KOPT-K1 (cell line): ENCODE data around the gene PHF3.

Experiments used
- H3K27ac ChIP-seq: fragments of 200-600 bp; sonication (generic); 2 replicates; pipeline ENCODE4 v1.5.1; 2016; ENCODE audit warnings: antibody characterized with exemption, mild to moderate bottlenecking, low read depth, low read length; ENCODE audit not compliant: poor library complexity, severe bottlenecking
- H3K36me3 ChIP-seq: fragments of 200-600 bp; sonication (generic); 2 replicates; pipeline ENCODE4 v1.5.1; 2017; ENCODE audit warnings: antibody characterized with exemption, mild to moderate bottlenecking, low read length, moderate library complexity; ENCODE audit not compliant: insufficient read depth
- H3K9me3 ChIP-seq: fragments of 200-600 bp; sonication (generic); 2 replicates; pipeline ENCODE4 v1.5.1; 2017; ENCODE audit warnings: antibody characterized with exemption, low read length, mild to moderate bottlenecking; ENCODE audit not compliant: insufficient read depth, poor library complexity, severe bottlenecking

Gene PHF3

GRCh38 chr6:63671098-63671754, 35.6 kb downstream of the PHF3 start:
- H3K9me3 ChIP-seq: no peaks in the 10 kb centered on the region
- no peak overlapping the region for H3K27ac ChIP-seq
- peaks cover 37% of the 10 kb centered on the region for H3K36me3 ChIP-seq

GRCh38 chr6:63672582-63673129, 37.1 kb downstream of the PHF3 start:
- Histone ChIP-seq H3K9me3 (no peaks in the 10 kb centered on the region), H3K27ac (no peak overlapping the region), H3K36me3 (peaks cover 37% of the 10 kb centered on the region)

DNA sequence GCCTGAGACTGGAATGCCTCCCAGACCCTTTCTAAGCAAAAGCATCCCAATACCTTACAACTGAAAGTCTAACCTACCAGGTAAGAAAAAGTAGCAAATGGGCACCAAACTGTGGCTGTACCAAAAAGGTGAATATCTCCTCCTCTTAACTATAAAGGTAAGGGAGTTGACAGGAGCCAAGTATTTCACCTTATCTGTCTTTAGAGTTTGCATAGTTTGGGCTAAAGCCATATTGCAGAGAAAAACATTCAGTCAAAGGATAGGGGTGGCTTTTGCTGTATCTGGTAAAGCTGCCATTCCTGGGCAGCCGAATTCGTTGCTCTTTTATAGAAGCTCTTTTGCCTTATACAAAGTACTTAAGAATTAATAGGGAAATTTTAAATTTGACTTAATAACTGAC, 38.1 kb downstream of the PHF3 start:
- Histone ChIP-seq H3K27ac (no peak overlapping the region), H3K36me3 (peaks cover 31% of the 10 kb centered on the region), H3K9me3 (no peaks in the 10 kb centered on the region)

DNA sequence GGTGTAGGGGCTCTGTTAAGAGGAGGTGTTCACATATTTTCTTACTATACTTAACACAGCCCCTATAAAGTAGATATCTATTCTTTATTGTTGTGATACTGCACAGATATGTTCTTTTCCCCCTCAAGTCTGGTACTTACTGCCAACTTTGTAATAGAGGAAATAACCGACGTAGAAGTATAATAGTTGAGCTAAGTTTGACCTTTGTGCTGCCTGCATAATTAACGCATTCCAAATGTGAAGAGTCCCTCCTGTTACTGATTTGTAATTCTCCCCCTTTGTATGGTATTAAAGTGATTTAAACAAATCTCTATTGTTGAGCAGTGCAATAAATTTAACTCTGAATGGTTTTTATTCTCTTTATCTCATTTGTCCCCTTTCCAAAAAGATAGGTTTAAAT, 39.0 kb downstream of the PHF3 start:
- H3K27ac ChIP-seq: no peak overlapping the region
- H3K9me3 ChIP-seq: no peaks in the 10 kb centered on the region
- H3K36me3 ChIP-seq: peaks cover 38% of the 10 kb centered on the region

DNA sequence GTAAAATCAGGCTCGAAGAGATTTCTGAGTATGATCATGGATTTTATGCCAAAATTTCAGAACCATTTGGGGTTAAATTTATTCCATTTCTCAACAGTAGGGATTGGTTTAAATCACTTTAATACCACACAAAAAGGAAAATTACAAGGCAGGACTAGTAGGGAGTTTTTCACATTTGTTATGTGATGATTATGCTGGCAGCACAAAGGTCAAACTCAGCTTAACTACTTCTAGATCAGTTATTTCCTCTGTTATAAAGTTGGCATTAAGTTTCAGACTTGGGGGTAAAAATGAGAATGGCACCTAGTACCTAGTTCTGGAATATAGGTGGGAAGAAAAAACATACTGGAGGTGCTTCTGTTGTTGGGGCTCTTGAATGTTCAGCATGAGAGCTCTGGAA, 39.5 kb downstream of the PHF3 start:
- Histone ChIP-seq H3K27ac (no peak overlapping the region), H3K9me3 (no peaks in the 10 kb centered on the region), H3K36me3 (peaks cover 43% of the 10 kb centered on the region)

- peaks cover 53% of the 10 kb centered on the region for H3K36me3 ChIP-seq
- no peak overlapping the region for H3K27ac ChIP-seq
- H3K9me3 ChIP-seq: no peaks in the 10 kb centered on the region
Observed at GRCh38 chr6:63676412-63677114, 41.0 kb downstream of the PHF3 start.

- no peaks in the 10 kb centered on the region for H3K9me3 ChIP-seq
- peaks cover 54% of the 10 kb centered on the region for H3K36me3 ChIP-seq
- no peak overlapping the region for H3K27ac ChIP-seq
Observed at GRCh38 chr6:63677282-63677681, 41.7 kb downstream of the PHF3 start.

DNA sequence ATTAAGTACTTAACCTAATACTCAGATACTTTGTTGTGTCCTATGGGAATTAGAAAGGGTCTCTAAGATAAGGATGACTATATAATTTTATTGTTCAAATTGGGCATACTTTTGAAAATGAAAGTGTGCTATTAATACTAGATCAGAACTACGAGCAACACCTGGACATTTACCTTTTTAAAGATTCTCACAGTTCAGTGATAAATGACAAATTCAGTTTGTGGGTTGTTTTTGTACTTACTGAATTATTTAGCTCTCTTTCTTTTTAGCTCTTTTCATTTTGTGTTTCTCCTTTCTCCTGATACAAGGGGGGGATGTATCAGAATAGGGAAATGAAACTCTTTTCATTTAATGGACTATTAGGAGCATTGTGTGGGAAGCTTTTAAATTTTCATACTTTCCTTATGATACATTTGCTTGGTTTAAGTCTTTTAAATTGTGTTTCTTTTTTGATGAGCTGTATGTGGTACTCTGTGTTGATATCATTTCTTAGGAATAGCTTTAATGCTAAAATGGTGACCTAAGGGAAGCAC, 47.5 kb downstream of the PHF3 start:
- no peak overlapping the region for H3K27ac ChIP-seq
- H3K9me3 ChIP-seq: no peaks in the 10 kb centered on the region
- peaks cover 78% of the 10 kb centered on the region for H3K36me3 ChIP-seq

DNA sequence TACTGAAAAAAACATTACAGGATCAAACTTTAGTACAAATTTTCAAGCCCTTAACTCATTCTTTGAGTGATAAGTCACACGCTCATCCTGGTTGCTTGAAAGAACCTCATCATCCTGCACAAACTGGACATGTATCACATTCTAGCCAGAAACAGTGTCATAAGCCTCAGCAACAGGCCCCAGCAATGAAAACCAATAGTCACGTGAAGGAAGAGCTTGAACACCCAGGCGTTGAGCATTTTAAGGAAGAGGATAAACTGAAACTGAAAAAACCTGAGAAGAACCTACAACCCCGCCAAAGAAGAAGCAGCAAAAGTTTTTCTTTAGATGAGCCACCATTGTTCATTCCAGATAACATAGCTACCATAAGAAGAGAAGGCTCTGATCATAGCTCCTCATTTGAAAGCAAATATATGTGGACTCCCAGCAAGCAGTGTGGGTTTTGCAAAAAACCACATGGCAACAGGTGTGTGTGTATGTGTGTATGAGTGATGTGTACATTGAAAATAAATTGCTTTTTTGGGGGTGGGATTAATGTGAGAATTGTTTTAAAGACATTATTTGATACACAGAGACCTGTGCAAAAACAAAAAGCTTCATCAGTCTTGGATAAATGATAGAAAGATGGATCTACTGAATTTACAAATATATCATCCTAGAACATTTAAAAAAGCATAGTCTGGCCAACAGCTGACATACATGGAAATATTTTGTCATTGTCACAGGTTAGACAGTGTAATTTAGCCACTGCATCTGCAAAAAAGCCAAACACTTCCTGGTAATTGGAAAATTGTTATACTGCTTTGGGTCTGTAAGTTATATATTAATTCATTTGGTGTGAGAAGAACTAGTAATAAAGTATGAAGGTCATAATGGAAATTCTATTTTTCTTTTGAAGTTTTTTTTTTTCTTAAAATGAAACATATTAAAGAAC, 50.1 kb downstream of the PHF3 start:
- Histone ChIP-seq H3K36me3 (peaks cover 62% of the 10 kb centered on the region), H3K27ac (no peak overlapping the region), H3K9me3 (no peaks in the 10 kb centered on the region)

DNA sequence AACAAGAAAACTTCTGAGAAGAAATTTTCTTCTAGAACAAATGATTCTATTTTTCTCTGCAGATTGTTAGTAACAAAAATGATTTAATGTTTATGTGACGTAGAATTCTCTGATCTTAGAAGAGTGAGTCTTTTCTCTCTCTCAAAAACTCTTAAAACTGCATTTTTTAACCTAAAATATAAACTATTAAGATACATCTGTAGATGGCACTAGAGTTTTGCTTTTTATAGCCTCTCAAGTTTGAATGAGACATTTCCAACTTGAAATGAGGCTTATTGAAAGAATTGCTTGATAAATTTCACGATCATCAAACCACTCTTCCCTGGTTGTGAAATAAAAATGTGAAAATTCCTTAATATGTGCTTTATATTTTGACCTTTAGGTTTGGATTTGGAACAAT, 53.8 kb downstream of the PHF3 start:
- Histone ChIP-seq H3K27ac (no peak overlapping the region), H3K36me3 (peaks cover 53% of the 10 kb centered on the region), H3K9me3 (no peaks in the 10 kb centered on the region)

DNA sequence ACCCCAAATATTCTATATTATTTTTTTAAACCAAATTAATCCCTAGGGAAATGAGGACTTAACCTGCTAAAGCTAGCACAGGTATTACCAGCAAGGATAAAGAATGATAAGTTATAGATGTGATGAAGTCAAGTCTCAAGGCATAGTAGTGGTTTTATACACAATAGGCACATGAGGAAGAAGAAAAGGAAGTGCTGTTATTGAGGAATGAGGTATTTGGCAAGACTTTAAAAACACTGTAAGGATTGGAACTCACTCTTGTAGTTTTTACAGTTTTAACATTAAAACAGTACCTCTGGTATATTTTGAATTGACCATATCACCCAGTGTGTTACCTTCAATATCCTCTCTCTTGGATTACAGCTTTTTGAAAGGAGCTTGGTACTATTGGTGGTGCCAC, 54.6 kb downstream of the PHF3 start:
- no peak overlapping the region for H3K27ac ChIP-seq
- H3K36me3 ChIP-seq: peaks cover 53% of the 10 kb centered on the region
- no peaks in the 10 kb centered on the region for H3K9me3 ChIP-seq

DNA sequence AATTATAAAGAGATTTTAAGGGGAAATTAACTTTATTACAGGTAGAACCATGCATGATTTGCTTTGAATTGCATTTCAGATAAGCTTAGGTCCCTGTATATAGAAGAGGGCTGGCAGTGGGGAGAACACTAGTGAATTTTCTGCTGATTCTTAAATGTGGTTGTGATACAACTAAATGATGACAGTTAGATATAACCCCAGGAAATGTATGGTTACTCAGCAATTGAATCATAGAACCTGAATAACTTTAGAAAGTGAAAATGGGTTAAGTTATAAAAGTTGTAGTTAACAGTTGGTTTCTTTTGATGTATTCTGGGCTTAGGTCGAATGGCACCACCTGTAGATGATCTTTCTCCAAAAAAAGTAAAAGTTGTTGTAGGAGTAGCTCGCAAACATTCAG, 70.1 kb downstream of the PHF3 start:
- Histone ChIP-seq H3K36me3 (peaks cover 98% of the 10 kb centered on the region), H3K27ac (peak overlapping the region; percentile 13), H3K9me3 (no peaks in the 10 kb centered on the region)

GRCh38 chr6:63706630-63707029, 71.0 kb downstream of the PHF3 start:
- Histone ChIP-seq H3K27ac (no peak overlapping the region), H3K9me3 (no peaks in the 10 kb centered on the region), H3K36me3 (peaks cover 98% of the 10 kb centered on the region)

- Histone ChIP-seq H3K36me3 (peaks cover 99% of the 10 kb centered on the region), H3K9me3 (no peaks in the 10 kb centered on the region), H3K27ac (no peak overlapping the region)
Observed at GRCh38 chr6:63708631-63709030, 73.0 kb downstream of the PHF3 start.

- Histone ChIP-seq H3K27ac (no peak overlapping the region), H3K36me3 (peaks cover 99% of the 10 kb centered on the region), H3K9me3 (no peaks in the 10 kb centered on the region)
Observed at GRCh38 chr6:63709148-63709547, 73.5 kb downstream of the PHF3 start.
